IMR-90 (cell line): ENCODE measurements around the gene MED12. TPM values are rescaled to one million over a fixed set of nuclear protein-coding genes. Genes with fewer than 3 reads are reported as not detected.

Experiments
- ATAC-seq: fragments of 200-7000 bp; cut with Tn5 transposase; 2 replicates; pipeline ENCODE4 v1.9.1; 2020; ENCODE audit warnings: low read depth, mild to moderate bottlenecking, moderate library complexity
- BruUV-seq: library from RNA; stranded (reverse); fragments of 400-500 nt; replicated peaks from 2 replicates; lab custom pipeline; 2021; lab: Mats Ljungman, UMichigan
- CTCF ChIA-PET: fragments of 300-600 bp; formaldehyde crosslinking; extraction: SDS; loops from one replicate; lab custom pipeline; 2021; ENCODE audit warnings: antibody characterized with exemption; lab: Yijun Ruan, JAX
- POLR2A ChIA-PET: fragments of 300-600 bp; sonication (Branson Sonifier 250); formaldehyde crosslinking; loops from one replicate; lab custom pipeline; 2022; ENCODE audit warnings: antibody characterized with exemption; ENCODE audit not compliant: unreplicated experiment; lab: Charles Lee
- DNase-seq: peaks from one replicate; pipeline ENCODE4 v3.0.0; 2013
- H2AFZ ChIP-seq: replicated peaks from 2 replicates; pipeline ENCODE3; 2013; ENCODE audit warnings: low read length, mild to moderate bottlenecking; ENCODE audit not compliant: poor library complexity
- H2AK5ac ChIP-seq: 2 replicates; pipeline ENCODE4 v1.6.1; 2013; ENCODE audit warnings: low read depth, low read length, inconsistent platforms
- H2AK9ac ChIP-seq: replicated peaks from 2 replicates; pipeline ENCODE3; 2013; ENCODE audit warnings: mild to moderate bottlenecking, low read depth, low read length, moderate library complexity; ENCODE audit not compliant: poor library complexity
- H2BK120ac ChIP-seq: 2 replicates; pipeline ENCODE4 v1.6.1; 2013; ENCODE audit warnings: low read depth, low read length, inconsistent platforms
- H2BK15ac ChIP-seq: 3 replicates; pipeline ENCODE4 v1.6.1; 2013; ENCODE audit warnings: low read depth, low read length, inconsistent platforms
- H2BK20ac ChIP-seq: 2 replicates; pipeline ENCODE4 v1.6.1; 2013; ENCODE audit warnings: low read depth, mild to moderate bottlenecking, inconsistent platforms, low read length, moderate library complexity
- H2BK5ac ChIP-seq: 2 replicates; pipeline ENCODE4 v1.6.1; 2013; ENCODE audit warnings: mild to moderate bottlenecking, low read depth, low read length, inconsistent platforms; ENCODE audit not compliant: poor library complexity, severe bottlenecking
- H3K14ac ChIP-seq: replicated peaks from 2 replicates; pipeline ENCODE4 v1.6.1; 2013; ENCODE audit warnings: low read depth, low read length, inconsistent platforms
- H3K18ac ChIP-seq: 2 replicates; pipeline ENCODE4 v1.6.1; 2013; ENCODE audit warnings: low read depth, low read length, control low read depth
- H3K23ac ChIP-seq: 2 replicates; pipeline ENCODE4 v1.6.1; 2013; ENCODE audit warnings: low read depth, low read length, inconsistent platforms
- H3K27ac ChIP-seq: 2 replicates; pipeline ENCODE4 v1.5.1; 2013; ENCODE audit warnings: mild to moderate bottlenecking, control low read depth, low read length; ENCODE audit not compliant: insufficient read depth
- H3K27me3 ChIP-seq: 2 replicates; pipeline ENCODE4 v1.6.1; 2013; ENCODE audit warnings: low read length; ENCODE audit not compliant: control insufficient read depth, insufficient read depth
- H3K36me3 ChIP-seq: 2 replicates; pipeline ENCODE4 v1.6.1; 2013; ENCODE audit warnings: low read length, mixed read lengths; ENCODE audit not compliant: control insufficient read depth, insufficient read depth
- H3K4ac ChIP-seq: 2 replicates; pipeline ENCODE4 v1.6.1; 2013; ENCODE audit warnings: low read depth, low read length, inconsistent platforms
- H3K4me1 ChIP-seq: 2 replicates; pipeline ENCODE4 v1.6.1; 2013; ENCODE audit warnings: low read length, mixed read lengths; ENCODE audit not compliant: control insufficient read depth, insufficient read depth
- H3K4me2 ChIP-seq: 2 replicates; pipeline ENCODE4 v1.6.1; 2013; ENCODE audit warnings: low read depth, mild to moderate bottlenecking, control low read depth, low read length, moderate library complexity
- H3K4me3 ChIP-seq: 2 replicates; pipeline ENCODE4 v1.5.1; 2013; ENCODE audit warnings: low read depth, mild to moderate bottlenecking, control low read depth, low read length, moderate library complexity; ENCODE audit not compliant: insufficient read depth
- H3K56ac ChIP-seq: 2 replicates; pipeline ENCODE4 v1.6.1; 2013; ENCODE audit warnings: low read length, inconsistent platforms; ENCODE audit not compliant: insufficient read depth; ENCODE audit errors: extremely low read depth
- H3K79me1 ChIP-seq, 2 experiments: 2 replicates each; pipeline ENCODE4 v1.6.1; 2013; ENCODE audit warnings: low read length in 2 of 2, inconsistent platforms in 1 of 2, low read depth in 1 of 2
- H3K9ac ChIP-seq: 2 replicates; pipeline ENCODE4 v1.6.1; 2013; ENCODE audit warnings: low read depth, low read length, control low read depth
- H3K9me1 ChIP-seq: 2 replicates; pipeline ENCODE4 v1.6.1; 2013; ENCODE audit warnings: low read length, inconsistent platforms; ENCODE audit not compliant: insufficient read depth
- H3K9me3 ChIP-seq: 2 replicates; pipeline ENCODE4 v1.6.1; 2013; ENCODE audit warnings: low read length; ENCODE audit not compliant: control insufficient read depth, insufficient read depth
- H4K20me1 ChIP-seq: 2 replicates; pipeline ENCODE4 v1.6.1; 2013; ENCODE audit warnings: low read length, inconsistent platforms; ENCODE audit not compliant: insufficient read depth
- H4K5ac ChIP-seq: 2 replicates; pipeline ENCODE4 v1.6.1; 2013; ENCODE audit warnings: mild to moderate bottlenecking, low read depth, low read length, control low read depth
- H4K8ac ChIP-seq, 2 experiments: 2 replicates each; pipeline ENCODE4 v1.6.1; 2013; ENCODE audit warnings: low read depth in 2 of 2, low read length in 2 of 2, control low read depth in 1 of 2, inconsistent platforms in 1 of 2
- H4K91ac ChIP-seq: 2 replicates; pipeline ENCODE4 v1.6.1; 2013; ENCODE audit warnings: low read depth, low read length, inconsistent platforms; ENCODE audit not compliant: insufficient read depth
- CEBPB ChIP-seq: IDR thresholded peaks from 2 replicates; pipeline ENCODE4 v1.6.1; 2012; ENCODE audit warnings: low read depth, low read length, improper control_type of control experiment
- CTCF ChIP-seq: conservative IDR thresholded peaks from 2 replicates; pipeline ENCODE4 v1.5.1; 2012; ENCODE audit warnings: mild to moderate bottlenecking, low read depth, low read length, improper control_type of control experiment
- ELK1 ChIP-seq: fragments of 150-350 bp; IDR thresholded peaks from 2 replicates; pipeline ENCODE4 v1.6.1; 2016; ENCODE audit warnings: low read depth, mild to moderate bottlenecking, low read length, moderate library complexity, borderline replicate concordance
- FOS ChIP-seq: fragments of 150-350 bp; IDR thresholded peaks from 2 replicates; pipeline ENCODE4 v1.6.1; 2016; ENCODE audit warnings: low read depth, low read length
- MAFK ChIP-seq: IDR thresholded peaks from 2 replicates; pipeline ENCODE4 v1.6.1; 2012; ENCODE audit warnings: low read depth, low read length, improper control_type of control experiment
- MAZ ChIP-seq: IDR thresholded peaks from 2 replicates; pipeline ENCODE4 v1.6.1; 2012; ENCODE audit warnings: low read depth, mild to moderate bottlenecking, low read length, improper control_type of control experiment, moderate library complexity, borderline replicate concordance
- NFE2L2 ChIP-seq: fragments of 150-350 bp; IDR thresholded peaks from 2 replicates; pipeline ENCODE4 v1.6.1; 2016; ENCODE audit warnings: low read depth, mild to moderate bottlenecking, low read length
- POLR2A ChIP-seq: IDR thresholded peaks from 2 replicates; pipeline ENCODE4 v1.6.1; 2012; ENCODE audit warnings: mild to moderate bottlenecking, low read depth, low read length
- SMC3 ChIP-seq: fragments of 150-350 bp; IDR thresholded peaks from 2 replicates; pipeline ENCODE4 v1.6.1; 2016; ENCODE audit warnings: low read depth, mild to moderate bottlenecking, antibody characterized with exemption, low read length, moderate library complexity
- WGBS, 2 experiments: methylation state at CpG; one replicate each; pipeline versions ENCODE4 v1.1.5 to v1.1.7; 2013; ENCODE audit warnings: missing lambda C conversion rate in 2 of 2; ENCODE audit not compliant: insufficient read length in 1 of 2; ENCODE audit errors: extremely low coverage in 2 of 2; 5-methylcytosine and 5-hydroxymethylcytosine counted together
- dilution Hi-C: fragments of 300-500 bp; cut with HindIII; formaldehyde crosslinking; loops from one replicate; pipeline ENCODE4 v1.14.3; 2018; ENCODE audit warnings: low sequenced_read_pairs; ENCODE audit not compliant: unreplicated experiment
- in situ Hi-C: fragments of 300-500 bp; cut with MboI; formaldehyde crosslinking; loops from 3 replicates; pipeline ENCODE4 v1.14.3; 2019; ENCODE audit warnings: low sequenced_read_pairs, inconsistent platforms, mixed read lengths
- intact Hi-C: fragments of 100-400 bp; cut with micrococcal nuclease; formaldehyde crosslinking; loops from 2 replicates; pipeline ENCODE4 v1.10.0; 2022
- polyA plus RNA-seq, 3 experiments: library from polyadenylated mRNA; depleted of rRNA; stranded (reverse); fragments of >200 nt; gene quantifications; 2 replicates each; pipeline ENCODE4 v1.2.3, GENCODE V29; 2012; ENCODE audit warnings: low replicate concordance in 1 of 3
- total RNA-seq: library from RNA; depleted of rRNA; stranded (reverse); fragments of >200 nt; gene quantifications from 2 replicates; pipeline ENCODE4 v1.2.3, GENCODE V29; 2012

Gene MED12
- total and polyA plus RNA-seq, 2 of the 4 experiments (the other 2 are of a cell fraction) = 9.1 to 19.8 TPM

DNA sequence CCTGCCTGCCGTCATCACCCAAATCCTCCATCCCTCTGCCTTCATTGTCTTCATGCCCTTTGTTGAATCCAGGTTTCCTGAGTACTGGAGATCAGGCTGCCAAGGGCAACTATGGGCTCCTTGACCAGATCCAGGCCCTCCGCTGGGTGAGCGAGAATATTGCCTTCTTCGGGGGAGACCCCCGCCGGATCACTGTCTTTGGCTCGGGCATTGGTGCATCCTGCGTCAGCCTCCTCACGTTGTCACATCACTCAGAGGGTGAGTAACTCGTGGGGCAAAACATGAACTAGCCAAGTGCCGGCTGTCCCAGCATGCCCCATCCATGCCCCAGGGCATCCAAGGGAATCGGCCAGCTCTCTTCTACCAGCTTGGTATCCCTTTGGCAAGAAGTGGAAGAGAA is 45.7 kb downstream of the MED12 start:
- Histone ChIP-seq H2BK15ac (no peak overlapping the region), H2BK20ac (no peak overlapping the region), H2AFZ (peak overlapping the region; percentile 43), H2AK5ac (no peak overlapping the region), H3K56ac (no peak overlapping the region), H2AK9ac (no peak overlapping the region), H2BK5ac (no peak overlapping the region), H3K4me3 (no peak overlapping the region), H2BK120ac (no peak overlapping the region), H4K8ac (no peak overlapping the region), H3K9ac (no peak overlapping the region), H4K91ac (no peak overlapping the region), H3K4me1 (no peaks in the 10 kb centered on the region), H3K9me3 (no peaks in the 10 kb centered on the region), H3K36me3 (no peaks in the 10 kb centered on the region), H3K4ac (no peak overlapping the region), H3K18ac (no peak overlapping the region), H4K20me1 (no peaks in the 10 kb centered on the region), H4K5ac (no peak overlapping the region), H3K27ac (no peak overlapping the region), H3K79me1 (no peaks in the 10 kb centered on the region), H3K4me2 (no peak overlapping the region), H3K27me3 (peaks cover 11% of the 10 kb centered on the region), H3K9me1 (no peaks in the 10 kb centered on the region), H3K23ac (no peak overlapping the region), H3K14ac (no peak overlapping the region)
- TF ChIP-seq POLR2A = no peak
- no peak for TF ChIP-seq MAFK
- TF ChIP-seq FOS = no peak
- TF ChIP-seq NFE2L2 = no peak
- no peak for TF ChIP-seq ELK1
- no peak for TF ChIP-seq CTCF
- TF ChIP-seq MAZ = no peak
- no peak for TF ChIP-seq SMC3
- TF ChIP-seq CEBPB = no peak
- 79% methylated on average over 9 of the region's 12 CpGs; no CpG with 5 or more reads in 1 of the 2 experiments for WGBS, 2 experiments
- CTCF ChIA-PET = no interaction called here
- in situ Hi-C loops (no loop called here), intact Hi-C loops (no loop called here), dilution Hi-C loops (no loop called here)
- no peak for DNase-seq
- POLR2A ChIA-PET = no interaction called here
- BruUV-seq = no TSS peak
- no peak for ATAC-seq
